Stimulated activated CD4-positive, alpha-beta T cell treated with anti-CD3 and anti-CD28 coated beads, TNF-alpha, amount 100 ng/mL, for 48 hours (primary cell): ENCODE results near the gene CYB561D2.

Experiments
- DNase-seq, 3 donors: peaks; one replicate each; pipeline ENCODE4 v3.0.0-alpha.2; 2020; ENCODE audit warnings: low read depth in 3 of 3

CYB561D2 gene

GRCh38 chr3:50390508-50391224 lies 40.0 kb downstream of the CYB561D2 start:
- no peak for DNase-seq

- no peak for DNase-seq
Measured at GRCh38 chr3:50392101-50392715, 41.5 kb downstream of the CYB561D2 start.

GRCh38 chr3:50393061-50393460 lies 42.4 kb downstream of the CYB561D2 start:
- no peak for DNase-seq

GRCh38 chr3:50395070-50395860 lies 44.6 kb downstream of the CYB561D2 start:
- DNase-seq, result no peak

GRCh38 chr3:50396502-50396901 lies 45.8 kb downstream of the CYB561D2 start:
- no peak for DNase-seq

- DNase-seq, result no peak
Measured at GRCh38 chr3:50401978-50402595, 51.4 kb downstream of the CYB561D2 start.
